ENCODE results near the gene SPDYE1. TPM values are rescaled to one million over a fixed set of nuclear protein-coding genes. Genes with fewer than 3 reads are reported as not detected.

The SPDYE1 gene
- total RNA-seq, 4 donors from 2014 or later, result not detected

DNA sequence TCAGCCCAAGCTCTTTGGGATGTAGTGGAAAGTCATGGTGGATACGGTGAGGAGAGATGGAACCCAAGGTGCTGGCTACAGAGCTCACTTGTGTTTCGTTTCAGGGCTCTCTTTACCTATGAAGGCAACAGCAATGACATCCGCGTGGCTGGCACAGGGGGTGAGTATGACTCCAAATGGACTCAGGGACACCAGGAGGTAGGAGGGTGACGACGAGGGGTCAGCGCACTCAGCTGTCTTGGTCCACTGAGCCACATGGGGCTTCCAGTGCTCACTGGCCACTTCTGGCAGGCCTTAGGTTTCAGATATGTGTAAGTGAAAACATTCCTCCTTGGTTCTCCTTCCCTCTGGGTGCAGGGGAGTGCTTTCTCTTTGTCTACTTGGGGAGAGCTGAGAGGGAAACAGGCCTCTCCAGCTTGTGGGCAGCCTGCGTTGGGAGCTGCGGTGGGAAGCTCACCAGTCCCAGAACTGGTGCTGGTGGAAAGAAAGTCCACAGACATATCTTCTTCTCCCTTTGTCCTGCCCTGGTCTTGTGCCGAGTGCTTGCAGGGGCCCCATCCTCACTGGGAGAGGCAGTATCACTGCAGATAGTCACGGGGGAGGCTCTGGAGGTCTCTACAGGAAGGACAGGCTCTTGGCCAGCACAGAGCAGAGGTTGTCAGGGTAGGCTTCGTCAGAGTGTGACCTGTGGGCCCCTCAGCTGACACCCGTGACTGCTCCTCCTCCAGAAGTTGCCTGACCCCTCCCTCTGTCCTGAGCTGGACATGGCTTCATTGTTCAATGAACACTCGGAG lies 52.6 kb downstream of the SPDYE1 start:
- TF ChIP-seq, protein P1, sequence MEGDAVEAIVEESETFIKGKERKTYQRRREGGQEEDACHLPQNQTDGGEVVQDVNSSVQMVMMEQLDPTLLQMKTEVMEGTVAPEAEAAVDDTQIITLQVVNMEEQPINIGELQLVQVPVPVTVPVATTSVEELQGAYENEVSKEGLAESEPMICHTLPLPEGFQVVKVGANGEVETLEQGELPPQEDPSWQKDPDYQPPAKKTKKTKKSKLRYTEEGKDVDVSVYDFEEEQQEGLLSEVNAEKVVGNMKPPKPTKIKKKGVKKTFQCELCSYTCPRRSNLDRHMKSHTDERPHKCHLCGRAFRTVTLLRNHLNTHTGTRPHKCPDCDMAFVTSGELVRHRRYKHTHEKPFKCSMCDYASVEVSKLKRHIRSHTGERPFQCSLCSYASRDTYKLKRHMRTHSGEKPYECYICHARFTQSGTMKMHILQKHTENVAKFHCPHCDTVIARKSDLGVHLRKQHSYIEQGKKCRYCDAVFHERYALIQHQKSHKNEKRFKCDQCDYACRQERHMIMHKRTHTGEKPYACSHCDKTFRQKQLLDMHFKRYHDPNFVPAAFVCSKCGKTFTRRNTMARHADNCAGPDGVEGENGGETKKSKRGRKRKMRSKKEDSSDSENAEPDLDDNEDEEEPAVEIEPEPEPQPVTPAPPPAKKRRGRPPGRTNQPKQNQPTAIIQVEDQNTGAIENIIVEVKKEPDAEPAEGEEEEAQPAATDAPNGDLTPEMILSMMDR (IDR thresholded peaks at IDR 0.05), result no peak
- TF ChIP-seq POLR2A (IDR thresholded peaks at IDR 0.05), result no peak
- peak in 1 of 2 donors; percentile 10 for DNase-seq
- intact Hi-C loops (cut with DNase I; ENCODE audit: low total_unique reads), result no loop called here
- Histone ChIP-seq H3K4me3 (no peak overlapping the region), H3K27ac (no peak overlapping the region), H3K36me3 (no peaks in the 10 kb centered on the region), H3K9me3 (no peaks in the 10 kb centered on the region), H3K4me1 (peaks cover 0 to 5% of the 10 kb centered on the region in 2 donors), H3K27me3 (no peaks in the 10 kb centered on the region)

DNA sequence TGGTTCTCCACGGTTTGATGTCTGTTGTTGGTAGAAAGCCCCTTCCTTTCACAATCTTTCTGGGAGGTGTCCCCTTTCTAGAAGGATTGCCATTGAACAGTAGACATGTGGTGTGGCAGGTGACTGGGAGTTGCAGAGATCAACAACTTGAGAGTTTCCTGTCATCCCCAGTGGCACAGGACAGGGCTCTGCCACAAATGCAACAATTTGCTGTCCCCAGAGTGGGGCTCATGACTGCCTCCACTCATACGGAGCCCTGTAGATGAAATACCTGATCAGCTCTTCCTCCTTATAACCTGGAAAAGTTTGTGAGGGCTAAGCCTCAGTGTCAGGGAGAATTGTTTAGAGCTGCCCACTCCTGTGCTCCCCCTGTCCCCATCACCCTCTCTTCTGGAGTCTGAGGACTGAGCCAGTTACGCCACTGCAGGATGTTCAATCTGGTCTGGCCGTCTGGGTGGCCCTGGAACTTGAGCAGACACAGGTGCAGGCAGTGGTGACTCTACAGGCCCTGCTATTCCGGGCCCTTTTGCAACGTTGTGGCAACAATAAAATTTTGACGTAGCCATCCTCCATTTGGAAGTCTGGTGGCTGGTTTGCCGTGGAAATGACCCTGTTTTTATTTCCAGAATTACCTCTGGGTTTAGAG lies 53.3 kb downstream of the SPDYE1 start:
- intact Hi-C loops (cut with DNase I; ENCODE audit: low total_unique reads), result no loop called here

DNA sequence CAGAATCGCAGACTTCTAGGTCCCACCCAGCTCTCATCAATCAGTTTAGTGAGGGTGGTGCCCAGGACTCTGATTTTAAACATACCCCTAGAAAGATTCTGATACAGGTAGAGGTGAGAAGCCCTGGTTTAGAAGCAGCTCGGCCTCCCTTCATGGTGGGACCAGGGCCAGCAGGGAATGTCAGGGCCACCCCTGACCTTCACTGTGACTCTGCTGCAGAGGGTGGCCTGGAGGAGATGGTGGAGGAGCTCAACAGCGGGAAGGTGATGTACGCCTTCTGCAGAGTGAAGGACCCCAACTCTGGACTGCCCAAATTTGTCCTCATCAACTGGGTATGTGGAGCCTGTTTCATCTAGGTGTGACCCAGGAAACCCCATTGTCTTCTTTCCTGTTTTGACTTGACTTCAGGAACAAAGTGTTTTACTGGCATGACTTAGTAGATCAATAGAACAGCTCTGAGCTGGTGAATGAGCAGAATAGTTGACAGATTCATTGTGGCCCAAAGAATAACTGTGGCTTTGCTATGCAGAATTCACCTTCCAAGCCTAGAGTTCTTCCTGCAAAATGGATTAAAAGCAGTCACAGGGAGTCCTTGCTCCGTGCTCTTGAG lies 54.0 kb downstream of the SPDYE1 start:
- no peak overlapping the region for H3K4me3 ChIP-seq
- no peaks in the 10 kb centered on the region for H3K36me3 ChIP-seq
- TF ChIP-seq, protein P1 (IDR thresholded peaks at IDR 0.05), result no peak
- no peak for TF ChIP-seq POLR2A (IDR thresholded peaks at IDR 0.05)
- no peaks in the 10 kb centered on the region for H3K27me3 ChIP-seq
- no peaks in the 10 kb centered on the region for H3K9me3 ChIP-seq
- intact Hi-C loops (cut with DNase I; ENCODE audit: low total_unique reads), result no loop called here
- no peak overlapping the region for H3K27ac ChIP-seq
- no peaks in the 10 kb centered on the region for H3K4me1 ChIP-seq
- peak in 1 of 2 donors; percentile 9 for DNase-seq

More for the DNA sequence above, 53.3 kb downstream of the SPDYE1 start:
- Histone ChIP-seq H3K4me3 (no peak overlapping the region), H3K9me3 (no peaks in the 10 kb centered on the region), H3K27ac (no peak overlapping the region), H3K36me3 (no peaks in the 10 kb centered on the region), H3K4me1 (no peaks in the 10 kb centered on the region), H3K27me3 (no peaks in the 10 kb centered on the region)
- DNase-seq, result peak in 1 of 2 donors; percentile 12
- TF ChIP-seq, protein P1 (IDR thresholded peaks at IDR 0.05), result no peak
- no peak for TF ChIP-seq POLR2A (IDR thresholded peaks at IDR 0.05)

DNA sequence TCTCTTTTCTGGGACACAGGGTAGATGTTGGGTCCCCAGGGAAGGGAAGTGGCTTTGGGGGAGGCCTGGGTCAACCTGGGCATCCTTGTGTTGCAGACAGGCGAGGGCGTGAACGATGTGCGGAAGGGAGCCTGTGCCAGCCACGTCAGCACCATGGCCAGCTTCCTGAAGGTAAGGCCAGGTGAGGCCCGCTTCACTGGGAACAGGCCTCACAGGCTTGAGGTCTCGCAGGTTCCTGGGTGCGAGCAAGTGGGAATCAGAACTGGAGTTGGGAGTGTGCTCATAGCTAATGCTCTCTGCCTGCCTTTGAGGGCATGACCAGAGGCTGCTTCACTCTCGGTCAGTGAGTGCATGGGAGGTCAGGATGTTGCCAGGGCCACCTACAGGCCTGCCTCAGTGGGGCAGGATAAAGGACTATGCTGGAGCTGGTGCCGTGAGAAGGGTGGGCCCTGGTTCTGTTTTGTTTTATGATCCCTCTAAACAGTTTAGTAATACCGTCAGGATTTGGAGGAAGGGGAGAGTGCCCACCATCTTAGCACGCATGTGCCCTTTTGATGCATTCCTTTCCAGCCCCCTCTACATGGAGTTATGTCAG lies 55.2 kb downstream of the SPDYE1 start:
- TF ChIP-seq POLR2A (IDR thresholded peaks at IDR 0.05), result no peak
- TF ChIP-seq, protein P1 (IDR thresholded peaks at IDR 0.05), result no peak
- intact Hi-C loops (cut with DNase I; ENCODE audit: low total_unique reads), result no loop called here
- H3K4me1 ChIP-seq, result no peaks in the 10 kb centered on the region
- no peaks in the 10 kb centered on the region for H3K36me3 ChIP-seq
- H3K27ac ChIP-seq, result no peak overlapping the region
- H3K9me3 ChIP-seq, result no peaks in the 10 kb centered on the region
- no peaks in the 10 kb centered on the region for H3K27me3 ChIP-seq
- no peak overlapping the region for H3K4me3 ChIP-seq
- DNase-seq, result peak; percentile 6 to 12

All from uterus (tissue), 4 donors.